Heart left ventricle (tissue), 16 donors: ENCODE data around the gene IFT122. TPM values are rescaled to one million over a fixed set of nuclear protein-coding genes. Genes with fewer than 3 reads are reported as not detected.

Experiments
- ATAC-seq, 4 donors: fragments of 200-7000 bp; cut with Tn5 transposase; one replicate each; pipeline ENCODE4 v1.9.1; 2020 to 2022; ENCODE audit warnings: moderate library complexity in 4 of 4, mild to moderate bottlenecking in 3 of 4, moderate number of reproducible peaks in 1 of 4
- DNase-seq, 5 donors: peaks; one replicate each; pipeline ENCODE4 v3.0.0-alpha.2; 2020
- H3K27ac ChIP-seq, 12 donors: fragments of 200-600 bp; sonication (generic) in 4 of 12; one replicate each; pipeline versions ENCODE4 v1.5.0 to v1.8.0; 2016 to 2022; ENCODE audit warnings: mild to moderate bottlenecking in 2 of 12
- H3K27me3 ChIP-seq, 9 donors: fragments of 200-600 bp; sonication (generic) in 2 of 9; one replicate each; pipeline versions ENCODE4 v1.5.1 to v1.8.0; 2016 to 2022; ENCODE audit warnings: mild to moderate bottlenecking in 3 of 9
- H3K36me3 ChIP-seq, 9 donors: fragments of 200-600 bp; sonication (generic) in 2 of 9; one replicate each; pipeline versions ENCODE4 v1.5.0 to v1.8.0; 2018 to 2022; ENCODE audit warnings: mild to moderate bottlenecking in 2 of 9
- H3K4me1 ChIP-seq, 12 donors: fragments of 200-600 bp; sonication (generic) in 4 of 12; one replicate each; pipeline versions ENCODE4 v1.5.0 to v1.8.0; 2016 to 2022; ENCODE audit warnings: mild to moderate bottlenecking in 3 of 12
- H3K4me3 ChIP-seq, 12 donors: fragments of 200-600 bp; sonication (generic) in 4 of 12; one replicate each; pipeline versions ENCODE4 v1.5.0 to v1.8.0; 2017 to 2022; ENCODE audit warnings: mild to moderate bottlenecking in 9 of 12, moderate library complexity in 4 of 12
- H3K9me3 ChIP-seq, 12 donors: fragments of 200-600 bp; sonication (generic) in 4 of 12; one replicate each; pipeline versions ENCODE4 v1.5.0 to v1.8.0; 2016 to 2022; ENCODE audit warnings: mild to moderate bottlenecking in 1 of 12
- POLR2A ChIP-seq, 2 donors: fragments of 450-650 bp; IDR thresholded peaks; one replicate each; pipeline ENCODE4 v1.6.1; 2017; ENCODE audit warnings: antibody characterized with exemption in 2 of 2, mild to moderate bottlenecking in 2 of 2, moderate library complexity in 2 of 2
- WGBS, 4 donors: extraction: QIAGEN DNeasy Blood & Tissue Kit in 2 of 4; methylation state at CpG; one replicate each; pipeline versions ENCODE4 v1.1.5 to v1.1.7; 2013 to 2018; 5-methylcytosine and 5-hydroxymethylcytosine counted together
- intact Hi-C, 10 donors: fragments of 100-400 bp; cut with DNase I; formaldehyde crosslinking; loops; one replicate each; pipeline versions ENCODE4 v1.11.1 to v1.14.2; 2022
- polyA plus RNA-seq, 2 donors: library from polyadenylated mRNA; stranded (reverse); fragments of 200-250 nt; gene quantifications; one replicate each; pipeline ENCODE4 v1.2.3, GENCODE V29; 2013
- total RNA-seq, 9 donors: library from RNA; depleted of rRNA in 2 of 9; stranded (reverse); fragments of >200 nt in 2 of 9; fragmentation: NEBNext Ultra II Directional in 3 of 9; extraction: Animal tissue kit (Norgen Biotek cat#: 25700) in 3 of 9; gene quantifications; one replicate each; pipeline versions ENCODE4 v1.1.0 to v1.2.4, GENCODE V29; 2016 to 2023
- TF ChIP-seq, protein P1 (sequence below), 12 donors: fragments of 200-600 bp; sonication (generic) in 4 of 12; IDR thresholded peaks; one replicate each; pipeline versions ENCODE4 v1.5.0 to v1.8.0; 2018 to 2022; ENCODE audit warnings: antibody characterized with exemption in 12 of 12, mild to moderate bottlenecking in 5 of 12
- donor health status: ischemic (EF 13 %, LVEDD 7.1; RV severe dilation, severe dysfunction).
- donor health status: healthy with polysubstance abuse.
- donor health status: DM: no; HTN: yes; CAD: no.
- donor health status: DM: no; HTN: no; CAD: no.
- donor health status: ischemic (EF 25% LVEDD 6.9; RV normal size, moderate dysfunction).
- donor health status: ischemic (EF 25% LVEDD 5.7; RV mildly dilated, moderate dysfunction).
- donor health status: healthy.
- donor health status: DM: yes; HTN: yes; CAD: no.
- donor health status: ischemic (EF 35%, LVEDD 5.7; RV mildly dilated, moderate dysfunction).
- donor health status: nonischemic (EF 11% LVEDD 7.7; RV severe dilation, severe dysfunction).
- donor health status: DM: yes; HTN: yes; CAD: no.
- donor health status: PGD.
- donor health status: ischemic (EF 29% LVEDD 5.4; RV normal size, mild dysfunction).
- donor health status: nonischemic (EF 23%, LVEDD 6.1; RV moderate dilation, normal function).

Gene IFT122
- total and polyA plus RNA-seq, 11 donors, result 7.2 to 34.2 (median 16.6) TPM

DNA sequence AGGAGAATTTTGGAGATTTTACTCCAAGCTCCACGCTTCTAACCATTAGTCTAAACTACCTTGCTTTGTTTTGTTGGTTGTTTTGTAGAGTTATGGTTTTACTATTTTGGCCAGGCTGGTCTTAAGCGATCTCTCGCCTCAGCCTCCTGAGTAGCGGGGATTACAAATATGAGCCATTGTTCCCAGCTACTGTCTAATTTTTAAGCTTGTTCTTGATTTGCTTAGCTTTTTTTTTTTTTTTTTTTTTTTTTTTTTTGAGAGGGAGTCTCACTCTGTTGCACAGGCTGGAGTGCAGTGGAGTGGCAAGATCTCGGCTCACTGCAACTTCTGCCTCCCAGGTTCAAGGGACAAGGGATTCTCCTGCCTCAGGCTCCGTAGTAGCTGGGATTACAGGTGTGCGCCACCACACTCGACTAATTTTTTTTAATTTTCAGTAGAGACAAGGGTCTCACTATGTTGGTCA, 40.1 kb upstream of the IFT122 start:
- H3K4me1 ChIP-seq, result peaks cover 0 to 28% (median 13%) of the 10 kb centered on the region in 12 donors
- peak in 2 of 4 donors; percentile 5 to 19 for ATAC-seq
- H3K27ac ChIP-seq, result peak overlapping the region; percentile 64 to 97 (median 88)
- no peaks in the 10 kb centered on the region for H3K9me3 ChIP-seq
- peak overlapping the region in 7 of 12 donors; percentile 80 to 99 (median 86) for H3K4me3 ChIP-seq
- H3K27me3 ChIP-seq, result no peaks in the 10 kb centered on the region
- WGBS, 4 donors, result 50 to 68% (median 54%) methylated on average over 8 of the region's 8 CpGs
- TF ChIP-seq POLR2A (IDR thresholded peaks at IDR 0.05), result no peak
- TF ChIP-seq, protein P1, sequence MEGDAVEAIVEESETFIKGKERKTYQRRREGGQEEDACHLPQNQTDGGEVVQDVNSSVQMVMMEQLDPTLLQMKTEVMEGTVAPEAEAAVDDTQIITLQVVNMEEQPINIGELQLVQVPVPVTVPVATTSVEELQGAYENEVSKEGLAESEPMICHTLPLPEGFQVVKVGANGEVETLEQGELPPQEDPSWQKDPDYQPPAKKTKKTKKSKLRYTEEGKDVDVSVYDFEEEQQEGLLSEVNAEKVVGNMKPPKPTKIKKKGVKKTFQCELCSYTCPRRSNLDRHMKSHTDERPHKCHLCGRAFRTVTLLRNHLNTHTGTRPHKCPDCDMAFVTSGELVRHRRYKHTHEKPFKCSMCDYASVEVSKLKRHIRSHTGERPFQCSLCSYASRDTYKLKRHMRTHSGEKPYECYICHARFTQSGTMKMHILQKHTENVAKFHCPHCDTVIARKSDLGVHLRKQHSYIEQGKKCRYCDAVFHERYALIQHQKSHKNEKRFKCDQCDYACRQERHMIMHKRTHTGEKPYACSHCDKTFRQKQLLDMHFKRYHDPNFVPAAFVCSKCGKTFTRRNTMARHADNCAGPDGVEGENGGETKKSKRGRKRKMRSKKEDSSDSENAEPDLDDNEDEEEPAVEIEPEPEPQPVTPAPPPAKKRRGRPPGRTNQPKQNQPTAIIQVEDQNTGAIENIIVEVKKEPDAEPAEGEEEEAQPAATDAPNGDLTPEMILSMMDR (IDR thresholded peaks at IDR 0.05), result no peak
- peaks cover 0 to 20% (median 6%) of the 10 kb centered on the region in 9 donors for H3K36me3 ChIP-seq
- intact Hi-C loops, result no loop called here
- no peak for DNase-seq

DNA sequence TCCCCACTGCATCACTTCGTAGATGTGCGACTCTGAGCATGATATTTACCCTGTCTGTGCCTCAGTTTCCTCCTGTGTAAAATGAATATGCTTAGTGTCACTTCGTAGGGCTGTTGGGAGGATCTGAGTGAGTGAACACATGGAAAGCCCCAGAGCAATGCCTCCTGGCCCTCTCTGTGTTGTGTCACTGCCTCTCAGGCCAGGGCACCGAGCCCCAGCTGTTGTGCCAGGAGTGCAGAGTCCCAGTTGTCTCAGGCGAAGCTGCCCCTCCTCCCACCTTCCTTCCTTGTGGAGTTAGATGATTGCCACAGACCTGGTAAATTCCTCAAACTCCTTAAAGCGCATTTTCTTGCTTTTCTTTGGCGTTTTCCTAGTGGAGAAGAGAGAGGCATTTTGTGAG, 37.8 kb upstream of the IFT122 start:
- H3K9me3 ChIP-seq, result no peaks in the 10 kb centered on the region
- no peak for ATAC-seq
- no peaks in the 10 kb centered on the region for H3K27me3 ChIP-seq
- H3K27ac ChIP-seq, result no peak overlapping the region
- intact Hi-C loops, result no loop called here
- peaks cover 0 to 4% (median 0%) of the 10 kb centered on the region in 9 donors for H3K36me3 ChIP-seq
- H3K4me1 ChIP-seq, result peaks cover 0 to 21% (median 13%) of the 10 kb centered on the region in 12 donors
- TF ChIP-seq POLR2A (IDR thresholded peaks at IDR 0.05), result no peak
- TF ChIP-seq, protein P1 (IDR thresholded peaks at IDR 0.05), result no peak
- no peak overlapping the region for H3K4me3 ChIP-seq
- WGBS, 4 donors, result 82 to 84% (median 83%) methylated on average over 7 of the region's 7 CpGs
- no peak for DNase-seq

DNA sequence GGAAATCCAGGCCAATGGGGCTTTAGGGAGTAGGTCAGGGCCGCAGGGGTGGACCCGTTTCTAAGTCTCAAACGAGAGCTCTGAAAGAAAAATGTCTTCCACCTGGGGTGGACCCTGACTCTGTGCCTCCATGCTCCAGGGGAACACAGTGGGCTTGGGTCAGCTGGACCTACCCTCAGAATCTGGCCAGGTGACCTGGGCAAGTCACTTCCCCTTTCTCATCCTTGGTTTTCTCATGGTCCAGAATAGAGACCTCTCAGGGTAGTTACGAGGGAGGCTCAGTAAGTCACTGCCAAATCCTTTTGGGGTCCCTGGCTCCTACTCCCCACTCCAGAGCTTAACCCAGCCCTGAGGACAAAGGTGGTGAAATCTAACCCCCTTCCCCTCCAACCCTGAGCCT, 37.4 kb upstream of the IFT122 start:
- TF ChIP-seq, protein P1 (IDR thresholded peaks at IDR 0.05), result no peak
- TF ChIP-seq POLR2A (IDR thresholded peaks at IDR 0.05), result no peak
- DNase-seq (no peak), ATAC-seq (no peak)
- no peaks in the 10 kb centered on the region for H3K9me3 ChIP-seq
- H3K4me3 ChIP-seq, result no peak overlapping the region
- intact Hi-C loops, result no loop called here
- no peaks in the 10 kb centered on the region for H3K27me3 ChIP-seq
- peaks cover 0 to 17% (median 11%) of the 10 kb centered on the region in 12 donors for H3K4me1 ChIP-seq
- WGBS, 4 donors, result 90 to 97% (median 93%) methylated on average over 4 of the region's 4 CpGs
- no peak overlapping the region for H3K27ac ChIP-seq
- H3K36me3 ChIP-seq, result no peaks in the 10 kb centered on the region

DNA sequence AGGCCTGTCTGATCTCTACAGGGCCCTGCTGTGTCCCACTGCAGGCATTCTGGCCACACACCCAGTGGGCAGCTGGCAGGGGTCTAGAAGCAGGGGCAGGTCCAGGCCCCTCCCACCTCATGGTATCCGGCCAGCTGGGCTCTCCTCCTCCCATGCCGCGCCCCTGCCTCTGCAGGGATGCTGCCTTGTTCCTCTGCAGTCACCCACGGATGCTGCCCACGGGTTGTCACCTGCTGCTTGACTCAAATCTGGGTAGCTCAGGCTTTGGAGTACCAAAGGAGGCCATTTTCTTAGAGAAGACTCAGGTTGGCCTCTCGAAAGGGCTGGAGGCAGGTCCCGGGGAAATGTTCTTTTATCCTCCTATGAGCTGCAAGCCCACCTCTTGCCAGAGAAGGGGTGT, 36.6 kb upstream of the IFT122 start:
- no peak for TF ChIP-seq POLR2A (IDR thresholded peaks at IDR 0.05)
- TF ChIP-seq, protein P1 (IDR thresholded peaks at IDR 0.05), result no peak
- Histone ChIP-seq H3K4me3 (no peak overlapping the region), H3K27ac (no peak overlapping the region), H3K9me3 (no peaks in the 10 kb centered on the region), H3K4me1 (peaks cover 0 to 8% (median 3%) of the 10 kb centered on the region in 12 donors), H3K27me3 (no peaks in the 10 kb centered on the region), H3K36me3 (no peaks in the 10 kb centered on the region)
- no peak for ATAC-seq
- DNase-seq, result no peak
- intact Hi-C loops, result no loop called here
- 82 to 100% (median 88%) methylated on average over 2 to 7 of the region's 7 CpGs for WGBS, 4 donors
